GM12872 (cell line): Measurements from ENCODE around the gene NAP1L1.

ENCODE experiments used
- CTCF ChIP-seq: IDR thresholded peaks from 3 replicates; pipeline ENCODE4 v1.5.1; 2011; ENCODE audit warnings: low read depth, mild to moderate bottlenecking, low read length, moderate library complexity; ENCODE audit not compliant: insufficient read depth

NAP1L1 gene

DNA sequence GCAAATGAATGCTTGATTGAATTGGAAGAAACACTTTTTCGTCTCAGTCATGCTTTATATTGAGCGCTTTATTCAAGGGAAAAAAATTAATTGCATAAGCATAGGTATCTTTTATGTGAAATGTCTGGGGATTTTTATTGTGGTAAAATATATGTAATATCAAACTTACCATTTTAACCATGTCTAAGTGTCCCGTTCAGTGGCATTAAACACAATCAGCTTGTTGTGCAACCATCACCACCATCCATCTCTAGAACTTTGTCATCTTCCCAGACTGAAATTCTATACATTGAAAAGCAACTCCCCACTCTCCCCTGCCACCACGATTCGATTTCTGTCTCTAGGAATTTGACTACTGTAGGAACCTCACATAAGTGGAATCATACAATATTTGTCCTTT is 92.7 kb downstream of the NAP1L1 start:
- no peak for TF ChIP-seq CTCF

DNA sequence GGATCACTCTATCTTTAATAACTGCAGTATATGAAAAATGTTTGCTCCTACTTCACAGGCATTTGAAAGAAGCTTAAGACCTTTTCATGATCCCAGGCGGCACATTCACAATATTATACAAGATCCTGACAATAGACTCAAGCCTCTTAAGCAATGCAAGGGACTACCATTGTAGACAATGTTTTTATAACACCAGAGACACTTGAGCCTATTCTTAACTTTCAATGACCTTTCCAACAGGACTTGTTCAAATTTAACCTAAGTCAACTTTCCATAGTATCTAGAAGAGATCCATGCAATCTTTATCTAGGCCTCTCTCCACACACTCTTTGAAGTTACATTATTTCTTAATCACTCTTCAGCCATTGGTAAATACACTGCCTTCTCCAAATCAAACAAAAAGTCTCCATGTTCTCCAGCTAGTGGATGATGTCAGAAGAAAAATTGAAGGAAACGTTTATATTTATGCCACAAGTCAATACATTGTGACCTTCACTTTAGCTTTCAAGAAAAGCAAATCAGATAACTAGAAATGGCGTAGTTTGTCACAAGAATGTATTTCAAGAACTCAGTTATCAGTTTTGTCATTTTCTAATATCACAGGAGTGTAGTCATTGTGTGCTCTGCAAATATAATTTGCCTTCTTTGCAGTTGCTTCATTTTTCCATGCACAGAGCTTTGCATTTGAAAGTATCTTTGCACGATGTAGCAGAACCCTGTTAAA is 94.1 kb downstream of the NAP1L1 start:
- TF ChIP-seq CTCF = no peak
